IPS DF 6.9 (cell line): ENCODE measurements around the gene KCNAB3.

Experiments used
- DNase-seq: peaks from one replicate; pipeline ENCODE4 v3.0.0-alpha.2; 2013; ENCODE audit warnings: low read depth, low spot score
- H3K27ac ChIP-seq: one replicate; pipeline ENCODE4 v1.5.1; 2013; ENCODE audit warnings: low read length, control low read depth
- H3K27me3 ChIP-seq: 2 replicates; pipeline ENCODE4 v1.6.1; 2013; ENCODE audit warnings: mild to moderate bottlenecking, low read length; ENCODE audit not compliant: control insufficient read depth, insufficient read depth
- H3K36me3 ChIP-seq: 2 replicates; pipeline ENCODE4 v1.6.1; 2013; ENCODE audit warnings: low read length; ENCODE audit not compliant: control insufficient read depth, insufficient read depth
- H3K4me1 ChIP-seq: 2 replicates; pipeline ENCODE4 v1.6.1; 2013; ENCODE audit warnings: low read length; ENCODE audit not compliant: control insufficient read depth, insufficient read depth
- H3K4me3 ChIP-seq: 2 replicates; pipeline ENCODE4 v1.5.1; 2013; ENCODE audit warnings: mild to moderate bottlenecking, low read length
- H3K9me3 ChIP-seq: 2 replicates; pipeline ENCODE4 v1.6.1; 2013; ENCODE audit warnings: low read length, inconsistent platforms; ENCODE audit not compliant: control insufficient read depth, insufficient read depth
- WGBS: extraction: QIAGEN DNeasy Blood & Tissue Kit; methylation state at CpG from one replicate; pipeline ENCODE4 v1.1.7; 2013; ENCODE audit warnings: mixed read lengths, missing lambda C conversion rate; ENCODE audit not compliant: insufficient read length, insufficient coverage; 5-methylcytosine and 5-hydroxymethylcytosine counted together

KCNAB3 gene

GRCh38 chr17:7929158-7930023 is at the start of gene KCNAB3:
KCNAB3 (minus strand) TSS chr17:7929856; CDS start chr17:7929435, 421 bp downstream.
- H3K27me3 ChIP-seq: peaks cover 13% of the 10 kb centered on the region
- H3K4me1 ChIP-seq: peaks cover 1% of the 10 kb centered on the region; the same call in 1 of the 2 replicates
- no peak within 1 kb of the TSS for H3K27ac ChIP-seq
- H3K36me3 ChIP-seq: no peaks in the 10 kb centered on the region
- H3K4me3 ChIP-seq: peak within 1 kb of the TSS; percentile 69; the same call in 1 of the 2 replicates
- no peak for DNase-seq
- H3K9me3 ChIP-seq: no peaks in the 10 kb centered on the region
- no CpG with 5 or more reads among the region's 67 CpGs for WGBS

DNA sequence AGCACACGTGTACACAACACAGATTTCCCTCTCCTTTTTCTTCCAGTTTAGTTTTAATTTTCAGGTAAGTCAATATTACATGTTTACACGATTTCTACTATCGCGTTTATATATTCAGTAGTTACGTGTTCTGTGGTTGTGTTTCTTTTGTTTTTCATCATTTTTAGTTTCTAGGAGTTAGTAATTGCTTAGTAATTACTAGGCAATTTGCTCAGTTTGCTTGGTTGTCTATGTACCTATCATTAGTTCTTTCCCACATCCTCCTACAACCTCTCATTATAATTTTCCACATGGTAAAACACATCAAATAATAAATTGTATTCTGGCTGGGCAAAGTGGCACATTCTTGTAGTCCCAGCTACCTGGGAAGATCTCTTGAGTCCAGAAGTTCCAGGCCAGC is 48.1 kb upstream of the KCNAB3 start:
- DNase-seq: no peak
- WGBS: no CpG with 5 or more reads among the region's 5 CpGs
- H3K36me3 ChIP-seq: no peaks in the 10 kb centered on the region
- H3K27ac ChIP-seq: no peak overlapping the region
- no peaks in the 10 kb centered on the region for H3K4me1 ChIP-seq
- peaks cover 2% of the 10 kb centered on the region; the same call in 1 of the 2 replicates for H3K9me3 ChIP-seq
- H3K4me3 ChIP-seq: no peak overlapping the region
- H3K27me3 ChIP-seq: no peaks in the 10 kb centered on the region

GRCh38 chr17:7977039-7977438 is 47.4 kb upstream of the KCNAB3 start:
- Histone ChIP-seq H3K36me3 (no peaks in the 10 kb centered on the region), H3K4me3 (no peak overlapping the region), H3K4me1 (no peaks in the 10 kb centered on the region), H3K27me3 (no peaks in the 10 kb centered on the region), H3K27ac (no peak overlapping the region), H3K9me3 (peaks cover 2% of the 10 kb centered on the region; the same call in 1 of the 2 replicates)
- DNase-seq: no peak
- WGBS: no CpG with 5 or more reads among the region's 4 CpGs

DNA sequence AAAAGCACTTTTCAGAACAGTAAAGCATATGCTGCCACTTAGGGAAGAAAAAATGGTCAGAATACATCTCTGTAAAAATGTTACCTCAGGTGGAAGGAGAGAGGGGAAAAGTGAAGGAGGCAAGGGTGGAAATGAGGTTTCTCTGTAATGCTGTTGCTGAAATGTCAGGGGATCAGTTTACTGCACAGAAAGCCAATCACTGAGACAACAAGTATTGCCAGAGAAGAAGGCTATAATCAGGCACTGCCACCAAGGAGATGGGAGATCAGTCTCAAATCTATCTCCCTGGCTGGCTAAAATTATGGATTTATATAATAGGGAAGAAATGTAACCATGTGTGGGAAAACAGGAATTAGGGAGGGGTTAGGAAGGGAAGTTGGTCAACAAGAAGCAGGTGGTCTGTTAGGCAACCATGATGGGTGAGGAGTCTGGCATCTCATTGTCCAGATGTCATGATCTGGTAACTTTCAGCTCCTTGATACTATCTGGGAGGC is 45.0 kb upstream of the KCNAB3 start:
- H3K4me1 ChIP-seq: no peaks in the 10 kb centered on the region
- H3K36me3 ChIP-seq: no peaks in the 10 kb centered on the region

GRCh38 chr17:7972131-7972785 is 42.6 kb upstream of the KCNAB3 start:
- Histone ChIP-seq H3K9me3 (peaks cover 2% of the 10 kb centered on the region; the same call in 1 of the 2 replicates), H3K4me3 (no peak overlapping the region), H3K27ac (no peak overlapping the region), H3K36me3 (no peaks in the 10 kb centered on the region), H3K27me3 (0 out of 2 replicates have a peak, but pooled peaks cover 1% of the 10 kb centered on the region), H3K4me1 (no peaks in the 10 kb centered on the region)
- DNase-seq: no peak
- no CpG with 5 or more reads among the region's 8 CpGs for WGBS

More for the DNA sequence above, 45.0 kb upstream of the KCNAB3 start:
- Histone ChIP-seq H3K27me3 (0 out of 2 replicates have a peak, but pooled peaks cover 1% of the 10 kb centered on the region), H3K9me3 (peaks cover 2% of the 10 kb centered on the region; the same call in 1 of the 2 replicates), H3K4me3 (no peak overlapping the region), H3K27ac (no peak overlapping the region)
- no peak for DNase-seq

DNA sequence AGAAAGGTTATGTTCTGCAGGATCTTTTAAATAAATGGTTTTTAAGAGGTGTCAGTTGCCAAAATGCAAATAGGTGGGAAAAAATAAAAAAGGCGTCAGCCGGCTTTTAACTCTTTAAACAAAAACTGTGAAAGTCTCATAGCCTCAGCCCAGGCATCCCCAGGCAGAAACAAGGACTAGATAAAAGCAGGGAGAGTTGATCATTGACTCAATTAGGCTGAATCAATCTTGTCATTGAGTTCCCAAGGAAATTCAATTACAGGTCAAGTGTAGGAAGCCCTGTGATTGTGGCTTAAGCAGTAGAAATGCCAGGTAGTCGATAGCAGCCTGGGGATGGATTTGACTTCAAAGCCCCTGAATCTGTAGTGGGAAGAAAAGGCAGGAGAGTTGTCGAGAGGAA is 42.0 kb upstream of the KCNAB3 start:
- Histone ChIP-seq H3K4me3 (no peak overlapping the region), H3K4me1 (no peaks in the 10 kb centered on the region), H3K27me3 (0 out of 2 replicates have a peak, but pooled peaks cover 1% of the 10 kb centered on the region), H3K27ac (no peak overlapping the region), H3K36me3 (no peaks in the 10 kb centered on the region), H3K9me3 (peaks cover 2% of the 10 kb centered on the region; the same call in 1 of the 2 replicates)
- DNase-seq: no peak
- WGBS: no CpG with 5 or more reads among the region's 4 CpGs

- no peak overlapping the region for H3K4me3 ChIP-seq
- H3K9me3 ChIP-seq: no peaks in the 10 kb centered on the region
- no peak overlapping the region for H3K27ac ChIP-seq
- H3K36me3 ChIP-seq: no peaks in the 10 kb centered on the region
- 0 out of 2 replicates have a peak, but pooled peaks cover 1% of the 10 kb centered on the region for H3K27me3 ChIP-seq
- no peak for DNase-seq
- no peaks in the 10 kb centered on the region for H3K4me1 ChIP-seq
- WGBS: no CpG with 5 or more reads among the region's 6 CpGs
Measured at GRCh38 chr17:7969433-7969832, 39.8 kb upstream of the KCNAB3 start.

DNA sequence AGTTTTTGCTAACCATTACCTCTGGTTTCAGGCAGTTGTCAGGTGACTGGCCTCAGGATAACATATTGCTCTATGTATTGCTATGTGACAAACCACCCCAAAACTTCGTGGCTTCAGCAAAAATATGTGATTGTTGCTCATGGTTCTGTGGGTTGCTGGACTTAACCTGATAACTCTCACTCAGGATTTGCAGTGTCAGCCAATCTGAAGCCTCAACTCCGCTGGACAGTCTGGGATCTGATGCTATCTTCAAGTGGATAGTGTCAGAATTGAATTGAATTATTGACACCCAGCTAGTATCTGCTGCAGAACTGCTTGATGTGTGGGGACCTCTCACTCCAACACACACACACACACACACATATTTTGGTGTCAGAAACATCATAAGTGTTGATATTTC is 38.1 kb upstream of the KCNAB3 start:
- Histone ChIP-seq H3K4me1 (no peaks in the 10 kb centered on the region), H3K36me3 (no peaks in the 10 kb centered on the region), H3K9me3 (no peaks in the 10 kb centered on the region), H3K4me3 (no peak overlapping the region), H3K27ac (no peak overlapping the region), H3K27me3 (0 out of 2 replicates have a peak, but pooled peaks cover 1% of the 10 kb centered on the region)
- DNase-seq: no peak
- WGBS: no CpG with 5 or more reads among the region's 2 CpGs

- Histone ChIP-seq H3K36me3 (no peaks in the 10 kb centered on the region), H3K27me3 (no peaks in the 10 kb centered on the region), H3K4me3 (no peak overlapping the region), H3K4me1 (no peaks in the 10 kb centered on the region), H3K9me3 (no peaks in the 10 kb centered on the region), H3K27ac (no peak overlapping the region)
- no CpG with 5 or more reads among the region's 2 CpGs for WGBS
- no peak for DNase-seq
Measured at GRCh38 chr17:7961421-7961820, 31.8 kb upstream of the KCNAB3 start.

GRCh38 chr17:7959503-7960253 is 30.0 kb upstream of the KCNAB3 start:
- no peaks in the 10 kb centered on the region for H3K9me3 ChIP-seq
- no CpG with 5 or more reads among the region's 9 CpGs for WGBS
- H3K27ac ChIP-seq: no peak overlapping the region
- no peaks in the 10 kb centered on the region for H3K4me1 ChIP-seq
- DNase-seq: no peak
- H3K27me3 ChIP-seq: no peaks in the 10 kb centered on the region
- H3K36me3 ChIP-seq: no peaks in the 10 kb centered on the region
- H3K4me3 ChIP-seq: no peak overlapping the region
